ENCODE data around the gene ZNF134.

Gene ZNF134

GRCh38 chr19:57623091-57623490, 9.0 kb downstream of the ZNF134 start:
- Histone ChIP-seq H3K36me3 (peaks cover 74 to 91% (median 89%) of the 10 kb centered on the region in 3 donors), H3K27me3 (no peaks in the 10 kb centered on the region), H3K27ac (no peak overlapping the region), H3K4me3 (no peak overlapping the region), H3K9me3 (peaks cover 42 to 100% (median 99%) of the 10 kb centered on the region in 3 donors), H3K4me1 (no peaks in the 10 kb centered on the region)
- intact Hi-C loops (cut with DNase I; ENCODE audit: low total_unique reads) = no loop called here
- DNase-seq = no peak
- TF ChIP-seq CTCF (IDR thresholded peaks at IDR 0.05) = no peak

GRCh38 chr19:57632987-57633831, 19.2 kb downstream of the ZNF134 start, which contains the start of gene ZNF211:
Gene ZNF211 (plus strand): TSS chr19:57633168. CDS start chr19:57633347, 179 bp downstream.
- peaks cover 0 to 9% (median 6%) of the 10 kb centered on the region in 4 donors for H3K4me1 ChIP-seq
- H3K9me3 ChIP-seq = peaks cover 7 to 81% (median 36%) of the 10 kb centered on the region in 3 donors
- intact Hi-C loops (cut with DNase I; ENCODE audit: low total_unique reads) = no loop called here
- peak; percentile 91 to 94 for DNase-seq
- no peaks in the 10 kb centered on the region for H3K27me3 ChIP-seq
- peak in 1 of 2 experiments; percentile 11 for TF ChIP-seq CTCF (IDR thresholded peaks at IDR 0.05)
- peaks cover 56 to 72% (median 68%) of the 10 kb centered on the region in 3 donors for H3K36me3 ChIP-seq
- peak within 1 kb of the TSS; percentile 71 to 78 for H3K27ac ChIP-seq
- peak within 1 kb of the TSS; percentile 61 to 83 for H3K4me3 ChIP-seq

- H3K9me3 ChIP-seq = peaks cover 7 to 81% (median 36%) of the 10 kb centered on the region in 3 donors
- H3K4me3 ChIP-seq = peak overlapping the region; percentile 61 to 83
- H3K4me1 ChIP-seq = peaks cover 0 to 9% (median 6%) of the 10 kb centered on the region in 4 donors
- H3K27me3 ChIP-seq = no peaks in the 10 kb centered on the region
- DNase-seq = no peak
- no peak for TF ChIP-seq CTCF (IDR thresholded peaks at IDR 0.05)
- H3K36me3 ChIP-seq = peaks cover 57 to 77% (median 73%) of the 10 kb centered on the region in 3 donors
- intact Hi-C loops (cut with DNase I; ENCODE audit: low total_unique reads) = no loop called here
- peak overlapping the region; percentile 71 to 78 for H3K27ac ChIP-seq
These were observed 19.7 kb downstream of the ZNF134 start for GRCh38 chr19:57633832-57634131.

GRCh38 chr19:57637379-57637778, 23.3 kb downstream of the ZNF134 start:
- TF ChIP-seq CTCF (IDR thresholded peaks at IDR 0.05) = no peak
- Histone ChIP-seq H3K4me1 (peaks cover 0 to 9% (median 6%) of the 10 kb centered on the region in 4 donors), H3K36me3 (peaks cover 82 to 86% (median 85%) of the 10 kb centered on the region in 3 donors), H3K9me3 (peaks cover 7 to 85% (median 62%) of the 10 kb centered on the region in 3 donors), H3K4me3 (no peak overlapping the region), H3K27me3 (no peaks in the 10 kb centered on the region), H3K27ac (no peak overlapping the region)
- intact Hi-C loops (cut with DNase I; ENCODE audit: low total_unique reads) = no loop called here
- DNase-seq = no peak

GRCh38 chr19:57641715-57642234, 27.7 kb downstream of the ZNF134 start:
- H3K9me3 ChIP-seq = peaks cover 9 to 96% (median 71%) of the 10 kb centered on the region in 3 donors
- TF ChIP-seq CTCF (IDR thresholded peaks at IDR 0.05) = no peak
- H3K27me3 ChIP-seq = no peaks in the 10 kb centered on the region
- no peak overlapping the region for H3K4me3 ChIP-seq
- no peaks in the 10 kb centered on the region for H3K4me1 ChIP-seq
- intact Hi-C loops (cut with DNase I; ENCODE audit: low total_unique reads) = no loop called here
- DNase-seq = no peak
- peaks cover 64 to 79% (median 73%) of the 10 kb centered on the region in 3 donors for H3K36me3 ChIP-seq
- H3K27ac ChIP-seq = no peak overlapping the region

Data from tibial artery (tissue), 4 donors.